HCT116 (cell line): ENCODE measurements around the gene CHDH.

ENCODE experiments used
- EGR1 ChIP-seq: IDR thresholded peaks from 2 replicates; pipeline ENCODE4 v1.6.1; 2012; ENCODE audit warnings: low read depth
- EZH2 ChIP-seq: fragments of 200-600 bp; sonication (generic); IDR thresholded peaks from 2 replicates; pipeline ENCODE4 v1.6.1; 2017; ENCODE audit warnings: antibody characterized with exemption, mixed run types
- EZH2phosphoT487 ChIP-seq: fragments of 200-600 bp; IDR thresholded peaks from 2 replicates; pipeline ENCODE4 v1.6.1; 2018; ENCODE audit warnings: antibody characterized with exemption, borderline replicate concordance
- POLR2A ChIP-seq: IDR thresholded peaks from 2 replicates; pipeline ENCODE4 v1.7.0; 2011; ENCODE audit warnings: borderline replicate concordance; ENCODE audit not compliant: insufficient read depth, insufficient read length; ENCODE audit errors: extremely low read depth
- POLR2AphosphoS5 ChIP-seq: IDR thresholded peaks from 2 replicates; pipeline ENCODE4 v1.6.1; 2011; ENCODE audit warnings: mild to moderate bottlenecking, low read depth, low read length, moderate library complexity
- SIN3A ChIP-seq: IDR thresholded peaks from 2 replicates; pipeline ENCODE4 v1.6.1; 2012; ENCODE audit warnings: low read depth
- SP1 ChIP-seq: IDR thresholded peaks from 2 replicates; pipeline ENCODE4 v1.6.1; 2012; ENCODE audit warnings: low read depth
- YY1 ChIP-seq: IDR thresholded peaks from 2 replicates; pipeline ENCODE4 v1.6.1; 2011; ENCODE audit warnings: low read length, low read depth, moderate library complexity, mild to moderate bottlenecking; ENCODE audit not compliant: insufficient replicate concordance; ENCODE audit errors: extremely low read depth
- ZNF274 ChIP-seq: fragments of 200-500 bp; sonication (Bioruptor generic); IDR thresholded peaks from 2 replicates; pipeline ENCODE4 v1.6.1; 2014; ENCODE audit warnings: mild to moderate bottlenecking, low read depth, low read length, inconsistent platforms
- TF ChIP-seq, protein P1 (sequence below), 3 experiments: fragments of 200-600 bp in 1 of 3; sonication (generic) in 1 of 3; IDR thresholded peaks in 2 of 3; conservative IDR thresholded peaks in 1 of 3; 2 replicates each; pipeline ENCODE4 v1.5.1; 2012 to 2017; ENCODE audit warnings: low read depth in 2 of 3, low read length in 2 of 3, antibody characterized with exemption in 1 of 3, borderline replicate concordance in 1 of 3, control low read depth in 1 of 3, mild to moderate bottlenecking in 1 of 3, mixed read lengths in 1 of 3, mixed run types in 1 of 3, moderate library complexity in 1 of 3; ENCODE audit not compliant: insufficient read depth in 1 of 3
- TF ChIP-seq, protein P2 (sequence below): IDR thresholded peaks from 2 replicates; pipeline ENCODE4 v1.6.1; 2012
- TF ChIP-seq, protein P3 (sequence below): IDR thresholded peaks from 2 replicates; pipeline ENCODE4 v1.6.1; 2012; ENCODE audit warnings: low read depth
- TF ChIP-seq, protein P4 (sequence below): IDR thresholded peaks from 2 replicates; pipeline ENCODE4 v1.6.1; 2012

DNA sequence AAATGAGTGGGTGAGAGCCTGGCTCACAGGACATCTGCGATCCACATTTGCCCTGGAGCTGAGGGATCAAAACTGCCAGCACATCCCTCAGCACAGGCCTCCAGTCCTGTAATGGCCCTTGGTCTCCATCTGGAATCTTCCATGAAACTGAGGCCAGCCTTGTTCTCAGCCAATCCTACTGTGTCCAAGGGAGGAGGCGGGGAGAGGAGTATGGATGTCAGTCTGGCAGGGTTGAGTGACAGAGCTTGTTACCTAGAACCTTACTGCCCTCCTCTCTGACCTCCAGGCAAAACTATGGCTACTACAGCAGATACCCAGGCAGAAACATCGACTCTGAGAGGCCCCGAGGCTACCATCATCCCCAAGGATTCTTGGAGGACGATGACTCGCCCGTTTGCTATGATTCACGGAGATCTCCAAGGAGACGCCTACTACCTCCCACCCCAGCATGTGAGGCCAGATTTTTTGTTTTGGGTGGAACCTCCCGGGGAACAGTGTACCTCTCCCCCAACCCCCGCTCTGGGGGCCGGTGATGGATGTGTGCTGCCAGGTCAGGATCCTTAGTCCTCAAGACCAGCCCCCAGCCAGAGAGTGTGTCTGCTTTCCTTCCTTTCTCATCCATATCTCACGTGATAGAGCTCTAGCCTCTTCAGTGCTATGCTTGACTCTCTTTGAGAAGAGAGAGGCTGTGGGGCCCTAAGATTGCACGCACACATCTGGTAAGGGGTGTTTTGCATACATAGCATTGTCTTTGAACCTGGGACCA is 41.3 kb downstream of the CHDH start:
- TF ChIP-seq, protein P1, sequence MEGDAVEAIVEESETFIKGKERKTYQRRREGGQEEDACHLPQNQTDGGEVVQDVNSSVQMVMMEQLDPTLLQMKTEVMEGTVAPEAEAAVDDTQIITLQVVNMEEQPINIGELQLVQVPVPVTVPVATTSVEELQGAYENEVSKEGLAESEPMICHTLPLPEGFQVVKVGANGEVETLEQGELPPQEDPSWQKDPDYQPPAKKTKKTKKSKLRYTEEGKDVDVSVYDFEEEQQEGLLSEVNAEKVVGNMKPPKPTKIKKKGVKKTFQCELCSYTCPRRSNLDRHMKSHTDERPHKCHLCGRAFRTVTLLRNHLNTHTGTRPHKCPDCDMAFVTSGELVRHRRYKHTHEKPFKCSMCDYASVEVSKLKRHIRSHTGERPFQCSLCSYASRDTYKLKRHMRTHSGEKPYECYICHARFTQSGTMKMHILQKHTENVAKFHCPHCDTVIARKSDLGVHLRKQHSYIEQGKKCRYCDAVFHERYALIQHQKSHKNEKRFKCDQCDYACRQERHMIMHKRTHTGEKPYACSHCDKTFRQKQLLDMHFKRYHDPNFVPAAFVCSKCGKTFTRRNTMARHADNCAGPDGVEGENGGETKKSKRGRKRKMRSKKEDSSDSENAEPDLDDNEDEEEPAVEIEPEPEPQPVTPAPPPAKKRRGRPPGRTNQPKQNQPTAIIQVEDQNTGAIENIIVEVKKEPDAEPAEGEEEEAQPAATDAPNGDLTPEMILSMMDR (IDR thresholded peaks at IDR 0.05 in 2 of 3, conservative IDR thresholded peaks at IDR 0.05 in 1 of 3; ENCODE audit: borderline replicate concordance in 1 of 3, insufficient read depth in 1 of 3, low read depth in 2 of 3, low read length in 2 of 3) = no peak
- TF ChIP-seq, protein P2, sequence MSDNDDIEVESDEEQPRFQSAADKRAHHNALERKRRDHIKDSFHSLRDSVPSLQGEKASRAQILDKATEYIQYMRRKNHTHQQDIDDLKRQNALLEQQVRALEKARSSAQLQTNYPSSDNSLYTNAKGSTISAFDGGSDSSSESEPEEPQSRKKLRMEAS = no peak
- no peak for TF ChIP-seq SP1
- no peak for TF ChIP-seq POLR2AphosphoS5
- no peak for TF ChIP-seq YY1
- TF ChIP-seq POLR2A = no peak
- TF ChIP-seq SIN3A = no peak
- TF ChIP-seq EZH2phosphoT487 = no peak
- TF ChIP-seq, protein P3, sequence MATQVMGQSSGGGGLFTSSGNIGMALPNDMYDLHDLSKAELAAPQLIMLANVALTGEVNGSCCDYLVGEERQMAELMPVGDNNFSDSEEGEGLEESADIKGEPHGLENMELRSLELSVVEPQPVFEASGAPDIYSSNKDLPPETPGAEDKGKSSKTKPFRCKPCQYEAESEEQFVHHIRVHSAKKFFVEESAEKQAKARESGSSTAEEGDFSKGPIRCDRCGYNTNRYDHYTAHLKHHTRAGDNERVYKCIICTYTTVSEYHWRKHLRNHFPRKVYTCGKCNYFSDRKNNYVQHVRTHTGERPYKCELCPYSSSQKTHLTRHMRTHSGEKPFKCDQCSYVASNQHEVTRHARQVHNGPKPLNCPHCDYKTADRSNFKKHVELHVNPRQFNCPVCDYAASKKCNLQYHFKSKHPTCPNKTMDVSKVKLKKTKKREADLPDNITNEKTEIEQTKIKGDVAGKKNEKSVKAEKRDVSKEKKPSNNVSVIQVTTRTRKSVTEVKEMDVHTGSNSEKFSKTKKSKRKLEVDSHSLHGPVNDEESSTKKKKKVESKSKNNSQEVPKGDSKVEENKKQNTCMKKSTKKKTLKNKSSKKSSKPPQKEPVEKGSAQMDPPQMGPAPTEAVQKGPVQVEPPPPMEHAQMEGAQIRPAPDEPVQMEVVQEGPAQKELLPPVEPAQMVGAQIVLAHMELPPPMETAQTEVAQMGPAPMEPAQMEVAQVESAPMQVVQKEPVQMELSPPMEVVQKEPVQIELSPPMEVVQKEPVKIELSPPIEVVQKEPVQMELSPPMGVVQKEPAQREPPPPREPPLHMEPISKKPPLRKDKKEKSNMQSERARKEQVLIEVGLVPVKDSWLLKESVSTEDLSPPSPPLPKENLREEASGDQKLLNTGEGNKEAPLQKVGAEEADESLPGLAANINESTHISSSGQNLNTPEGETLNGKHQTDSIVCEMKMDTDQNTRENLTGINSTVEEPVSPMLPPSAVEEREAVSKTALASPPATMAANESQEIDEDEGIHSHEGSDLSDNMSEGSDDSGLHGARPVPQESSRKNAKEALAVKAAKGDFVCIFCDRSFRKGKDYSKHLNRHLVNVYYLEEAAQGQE = no peak
- no peak for TF ChIP-seq EZH2
- no peak for TF ChIP-seq EGR1
- TF ChIP-seq, protein P4, sequence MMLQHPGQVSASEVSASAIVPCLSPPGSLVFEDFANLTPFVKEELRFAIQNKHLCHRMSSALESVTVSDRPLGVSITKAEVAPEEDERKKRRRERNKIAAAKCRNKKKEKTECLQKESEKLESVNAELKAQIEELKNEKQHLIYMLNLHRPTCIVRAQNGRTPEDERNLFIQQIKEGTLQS = no peak
- TF ChIP-seq ZNF274 = no peak
